IMR-90 (cell line): Measurements from ENCODE around the gene QDPR. TPM values are rescaled to one million over a fixed set of nuclear protein-coding genes. Genes with fewer than 3 reads are reported as not detected.
A peak's percentile ranks its signal among the peaks of the same experiment; 100 is the strongest.

Source experiments
- ATAC-seq: fragments of 200-7000 bp; cut with Tn5 transposase; 2 replicates; pipeline ENCODE4 v1.9.1; 2020; ENCODE audit warnings: low read depth, mild to moderate bottlenecking, moderate library complexity
- BruUV-seq: library from RNA; stranded (reverse); fragments of 400-500 nt; replicated peaks from 2 replicates; lab custom pipeline; 2021; lab: Mats Ljungman, UMichigan
- CTCF ChIA-PET: fragments of 300-600 bp; formaldehyde crosslinking; extraction: SDS; loops from one replicate; lab custom pipeline; 2021; ENCODE audit warnings: antibody characterized with exemption; lab: Yijun Ruan, JAX
- POLR2A ChIA-PET: fragments of 300-600 bp; sonication (Branson Sonifier 250); formaldehyde crosslinking; loops from one replicate; lab custom pipeline; 2022; ENCODE audit warnings: antibody characterized with exemption; ENCODE audit not compliant: unreplicated experiment; lab: Charles Lee
- DNase-seq: peaks from one replicate; pipeline ENCODE4 v3.0.0; 2013
- H2AFZ ChIP-seq: replicated peaks from 2 replicates; pipeline ENCODE3; 2013; ENCODE audit warnings: low read length, mild to moderate bottlenecking; ENCODE audit not compliant: poor library complexity
- H2AK5ac ChIP-seq: 2 replicates; pipeline ENCODE4 v1.6.1; 2013; ENCODE audit warnings: low read depth, low read length, inconsistent platforms
- H2AK9ac ChIP-seq: replicated peaks from 2 replicates; pipeline ENCODE3; 2013; ENCODE audit warnings: mild to moderate bottlenecking, low read depth, low read length, moderate library complexity; ENCODE audit not compliant: poor library complexity
- H2BK120ac ChIP-seq: 2 replicates; pipeline ENCODE4 v1.6.1; 2013; ENCODE audit warnings: low read depth, low read length, inconsistent platforms
- H2BK15ac ChIP-seq: 3 replicates; pipeline ENCODE4 v1.6.1; 2013; ENCODE audit warnings: low read depth, low read length, inconsistent platforms
- H2BK20ac ChIP-seq: 2 replicates; pipeline ENCODE4 v1.6.1; 2013; ENCODE audit warnings: low read depth, mild to moderate bottlenecking, inconsistent platforms, low read length, moderate library complexity
- H2BK5ac ChIP-seq: 2 replicates; pipeline ENCODE4 v1.6.1; 2013; ENCODE audit warnings: mild to moderate bottlenecking, low read depth, low read length, inconsistent platforms; ENCODE audit not compliant: poor library complexity, severe bottlenecking
- H3K14ac ChIP-seq: replicated peaks from 2 replicates; pipeline ENCODE4 v1.6.1; 2013; ENCODE audit warnings: low read depth, low read length, inconsistent platforms
- H3K18ac ChIP-seq: 2 replicates; pipeline ENCODE4 v1.6.1; 2013; ENCODE audit warnings: low read depth, low read length, control low read depth
- H3K23ac ChIP-seq: 2 replicates; pipeline ENCODE4 v1.6.1; 2013; ENCODE audit warnings: low read depth, low read length, inconsistent platforms
- H3K27ac ChIP-seq: 2 replicates; pipeline ENCODE4 v1.5.1; 2013; ENCODE audit warnings: mild to moderate bottlenecking, control low read depth, low read length; ENCODE audit not compliant: insufficient read depth
- H3K27me3 ChIP-seq: 2 replicates; pipeline ENCODE4 v1.6.1; 2013; ENCODE audit warnings: low read length; ENCODE audit not compliant: control insufficient read depth, insufficient read depth
- H3K36me3 ChIP-seq: 2 replicates; pipeline ENCODE4 v1.6.1; 2013; ENCODE audit warnings: low read length, mixed read lengths; ENCODE audit not compliant: control insufficient read depth, insufficient read depth
- H3K4ac ChIP-seq: 2 replicates; pipeline ENCODE4 v1.6.1; 2013; ENCODE audit warnings: low read depth, low read length, inconsistent platforms
- H3K4me1 ChIP-seq: 2 replicates; pipeline ENCODE4 v1.6.1; 2013; ENCODE audit warnings: low read length, mixed read lengths; ENCODE audit not compliant: control insufficient read depth, insufficient read depth
- H3K4me2 ChIP-seq: 2 replicates; pipeline ENCODE4 v1.6.1; 2013; ENCODE audit warnings: low read depth, mild to moderate bottlenecking, control low read depth, low read length, moderate library complexity
- H3K4me3 ChIP-seq: 2 replicates; pipeline ENCODE4 v1.5.1; 2013; ENCODE audit warnings: low read depth, mild to moderate bottlenecking, control low read depth, low read length, moderate library complexity; ENCODE audit not compliant: insufficient read depth
- H3K56ac ChIP-seq: 2 replicates; pipeline ENCODE4 v1.6.1; 2013; ENCODE audit warnings: low read length, inconsistent platforms; ENCODE audit not compliant: insufficient read depth; ENCODE audit errors: extremely low read depth
- H3K79me1 ChIP-seq, 2 experiments: 2 replicates each; pipeline ENCODE4 v1.6.1; 2013; ENCODE audit warnings: low read length in 2 of 2, inconsistent platforms in 1 of 2, low read depth in 1 of 2
- H3K9ac ChIP-seq: 2 replicates; pipeline ENCODE4 v1.6.1; 2013; ENCODE audit warnings: low read depth, low read length, control low read depth
- H3K9me1 ChIP-seq: 2 replicates; pipeline ENCODE4 v1.6.1; 2013; ENCODE audit warnings: low read length, inconsistent platforms; ENCODE audit not compliant: insufficient read depth
- H3K9me3 ChIP-seq: 2 replicates; pipeline ENCODE4 v1.6.1; 2013; ENCODE audit warnings: low read length; ENCODE audit not compliant: control insufficient read depth, insufficient read depth
- H4K20me1 ChIP-seq: 2 replicates; pipeline ENCODE4 v1.6.1; 2013; ENCODE audit warnings: low read length, inconsistent platforms; ENCODE audit not compliant: insufficient read depth
- H4K5ac ChIP-seq: 2 replicates; pipeline ENCODE4 v1.6.1; 2013; ENCODE audit warnings: mild to moderate bottlenecking, low read depth, low read length, control low read depth
- H4K8ac ChIP-seq, 2 experiments: 2 replicates each; pipeline ENCODE4 v1.6.1; 2013; ENCODE audit warnings: low read depth in 2 of 2, low read length in 2 of 2, control low read depth in 1 of 2, inconsistent platforms in 1 of 2
- H4K91ac ChIP-seq: 2 replicates; pipeline ENCODE4 v1.6.1; 2013; ENCODE audit warnings: low read depth, low read length, inconsistent platforms; ENCODE audit not compliant: insufficient read depth
- BHLHE40 ChIP-seq: fragments of 150-350 bp; IDR thresholded peaks from 2 replicates; pipeline ENCODE4 v1.6.1; 2016; ENCODE audit warnings: mild to moderate bottlenecking, low read depth, low read length
- CEBPB ChIP-seq: IDR thresholded peaks from 2 replicates; pipeline ENCODE4 v1.6.1; 2012; ENCODE audit warnings: low read depth, low read length, improper control_type of control experiment
- CHD1 ChIP-seq: IDR thresholded peaks from 2 replicates; pipeline ENCODE4 v1.6.1; 2012; ENCODE audit warnings: low read depth, low read length, improper control_type of control experiment
- CTCF ChIP-seq: conservative IDR thresholded peaks from 2 replicates; pipeline ENCODE4 v1.5.1; 2012; ENCODE audit warnings: mild to moderate bottlenecking, low read depth, low read length, improper control_type of control experiment
- FOS ChIP-seq: fragments of 150-350 bp; IDR thresholded peaks from 2 replicates; pipeline ENCODE4 v1.6.1; 2016; ENCODE audit warnings: low read depth, low read length
- MAFK ChIP-seq: IDR thresholded peaks from 2 replicates; pipeline ENCODE4 v1.6.1; 2012; ENCODE audit warnings: low read depth, low read length, improper control_type of control experiment
- MAZ ChIP-seq: IDR thresholded peaks from 2 replicates; pipeline ENCODE4 v1.6.1; 2012; ENCODE audit warnings: low read depth, mild to moderate bottlenecking, low read length, improper control_type of control experiment, moderate library complexity, borderline replicate concordance
- MXI1 ChIP-seq: IDR thresholded peaks from 2 replicates; pipeline ENCODE4 v1.6.1; 2012; ENCODE audit warnings: low read depth, mild to moderate bottlenecking, low read length, moderate library complexity, borderline replicate concordance
- NFE2L2 ChIP-seq: fragments of 150-350 bp; IDR thresholded peaks from 2 replicates; pipeline ENCODE4 v1.6.1; 2016; ENCODE audit warnings: low read depth, mild to moderate bottlenecking, low read length
- POLR2A ChIP-seq: IDR thresholded peaks from 2 replicates; pipeline ENCODE4 v1.6.1; 2012; ENCODE audit warnings: mild to moderate bottlenecking, low read depth, low read length
- RAD21 ChIP-seq: IDR thresholded peaks from 2 replicates; pipeline ENCODE4 v1.6.1; 2012; ENCODE audit warnings: low read length, improper control_type of control experiment
- RCOR1 ChIP-seq: IDR thresholded peaks from 2 replicates; pipeline ENCODE4 v1.6.1; 2012; ENCODE audit warnings: mild to moderate bottlenecking, low read length, improper control_type of control experiment; ENCODE audit not compliant: insufficient replicate concordance
- RFX5 ChIP-seq: IDR thresholded peaks from 2 replicates; pipeline ENCODE4 v1.8.0; 2012; ENCODE audit warnings: low read depth, mild to moderate bottlenecking, low read length, moderate library complexity
- SMC3 ChIP-seq: fragments of 150-350 bp; IDR thresholded peaks from 2 replicates; pipeline ENCODE4 v1.6.1; 2016; ENCODE audit warnings: low read depth, mild to moderate bottlenecking, antibody characterized with exemption, low read length, moderate library complexity
- USF2 ChIP-seq: fragments of 150-350 bp; IDR thresholded peaks from 2 replicates; pipeline ENCODE4 v1.6.1; 2017; ENCODE audit warnings: mild to moderate bottlenecking, antibody characterized with exemption, low read length, low read depth
- dilution Hi-C: fragments of 300-500 bp; cut with HindIII; formaldehyde crosslinking; loops from one replicate; pipeline ENCODE4 v1.14.3; 2018; ENCODE audit warnings: low sequenced_read_pairs; ENCODE audit not compliant: unreplicated experiment
- in situ Hi-C: fragments of 300-500 bp; cut with MboI; formaldehyde crosslinking; loops from 3 replicates; pipeline ENCODE4 v1.14.3; 2019; ENCODE audit warnings: low sequenced_read_pairs, inconsistent platforms, mixed read lengths
- intact Hi-C: fragments of 100-400 bp; cut with micrococcal nuclease; formaldehyde crosslinking; loops from 2 replicates; pipeline ENCODE4 v1.10.0; 2022
- polyA plus RNA-seq, 3 experiments: library from polyadenylated mRNA; depleted of rRNA; stranded (reverse); fragments of >200 nt; gene quantifications; 2 replicates each; pipeline ENCODE4 v1.2.3, GENCODE V29; 2012; ENCODE audit warnings: low replicate concordance in 1 of 3
- total RNA-seq: library from RNA; depleted of rRNA; stranded (reverse); fragments of >200 nt; gene quantifications from 2 replicates; pipeline ENCODE4 v1.2.3, GENCODE V29; 2012
- TF ChIP-seq, protein P1 (sequence below): fragments of 150-350 bp; IDR thresholded peaks from 2 replicates; pipeline ENCODE4 v1.6.1; 2016; ENCODE audit warnings: low read depth, mild to moderate bottlenecking, low read length, moderate library complexity, borderline replicate concordance

QDPR gene
- total and polyA plus RNA-seq, 2 of the 4 experiments (the other 2 are of a cell fraction): 10.4 to 31.1 TPM

GRCh38 chr4:17447675-17448298, 64.1 kb downstream of the QDPR start:
- POLR2A ChIA-PET: interaction anchor here (1.1 kb wide), 1 partner anchor 32 kb away, joined by 3 read pairs; no protein-coding TSS in a partner anchor

More at GRCh38 chr4:17447675-17448298, 64.1 kb downstream of the QDPR start:
- no peak overlapping the region for H3K4me3 ChIP-seq
- no peak overlapping the region for H3K9ac ChIP-seq
- no TSS peak for BruUV-seq
- H4K20me1 ChIP-seq: no peaks in the 10 kb centered on the region
- ATAC-seq (peak; percentile 93), DNase-seq (peak; percentile 81)
- TF ChIP-seq SMC3 (peak; percentile 62), CHD1 (no peak), MAZ (no peak), MXI1 (no peak), RCOR1 (no peak), MAFK (no peak), POLR2A (no peak), RFX5 (no peak), CEBPB (peak; percentile 41; the same call in 1 of the 2 replicates), USF2 (no peak), CTCF (peak; percentile 83), NFE2L2 (no peak), RAD21 (peak; percentile 86), FOS (no peak), BHLHE40 (no peak)
- TF ChIP-seq, protein P1, sequence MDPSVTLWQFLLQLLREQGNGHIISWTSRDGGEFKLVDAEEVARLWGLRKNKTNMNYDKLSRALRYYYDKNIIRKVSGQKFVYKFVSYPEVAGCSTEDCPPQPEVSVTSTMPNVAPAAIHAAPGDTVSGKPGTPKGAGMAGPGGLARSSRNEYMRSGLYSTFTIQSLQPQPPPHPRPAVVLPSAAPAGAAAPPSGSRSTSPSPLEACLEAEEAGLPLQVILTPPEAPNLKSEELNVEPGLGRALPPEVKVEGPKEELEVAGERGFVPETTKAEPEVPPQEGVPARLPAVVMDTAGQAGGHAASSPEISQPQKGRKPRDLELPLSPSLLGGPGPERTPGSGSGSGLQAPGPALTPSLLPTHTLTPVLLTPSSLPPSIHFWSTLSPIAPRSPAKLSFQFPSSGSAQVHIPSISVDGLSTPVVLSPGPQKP: no peak
- H3K27me3 ChIP-seq: peaks cover 2% of the 10 kb centered on the region; the same call in 1 of the 2 replicates
- no peaks in the 10 kb centered on the region for H3K9me3 ChIP-seq
- CTCF ChIA-PET: interaction anchor here (0.6 to 2.1 kb wide), 11 partner anchors 9 to 1420 kb away, joined by 3 to 8 read pairs (median 3); no protein-coding TSS in a partner anchor
- H3K36me3 ChIP-seq: no peaks in the 10 kb centered on the region
- dilution Hi-C loops: no loop called here
- no peak overlapping the region for H3K56ac ChIP-seq
- no peak overlapping the region for H3K18ac ChIP-seq
- H3K14ac ChIP-seq: no peak overlapping the region
- H3K27ac ChIP-seq: no peak overlapping the region
- H2BK120ac ChIP-seq: no peak overlapping the region
- no peaks in the 10 kb centered on the region for H3K9me1 ChIP-seq
- H3K4me1 ChIP-seq: 0 out of 2 replicates have a peak, but pooled peaks cover 3% of the 10 kb centered on the region
- no peak overlapping the region for H3K4ac ChIP-seq
- no peak overlapping the region for H3K23ac ChIP-seq
- intact Hi-C loops: loop anchor here (1.0 to 10.0 kb wide), 7 partner anchors 100 to 1157 kb away; no protein-coding TSS in a partner anchor
- no peak overlapping the region for H2BK20ac ChIP-seq
- no peak overlapping the region for H4K8ac ChIP-seq
- no peak overlapping the region for H3K4me2 ChIP-seq
- in situ Hi-C loops: no loop called here
- no peak overlapping the region for H2AFZ ChIP-seq
- no peak overlapping the region for H2AK5ac ChIP-seq
- no peak overlapping the region for H2BK15ac ChIP-seq
- H2AK9ac ChIP-seq: no peak overlapping the region
- H4K5ac ChIP-seq: no peak overlapping the region
- no peaks in the 10 kb centered on the region for H3K79me1 ChIP-seq
- no peak overlapping the region for H4K91ac ChIP-seq
- no peak overlapping the region for H2BK5ac ChIP-seq
